Naive thymus-derived CD4-positive, alpha-beta T cell (primary cell): ENCODE measurements around the gene STK31. TPM values are rescaled to one million over a fixed set of nuclear protein-coding genes. Genes with fewer than 3 reads are reported as not detected.

Experiments
- ATAC-seq: fragments of 150-1000 bp; cut with Tn5 transposase; 2 replicates; pipeline ENCODE4 v1.10.0; 2021; ENCODE audit warnings: mild to moderate bottlenecking, moderate library complexity
- CTCF ChIA-PET: fragments of 350-600 bp; sonication (Branson Sonifier 250); formaldehyde crosslinking; loops from one replicate; lab custom pipeline; 2021; ENCODE audit warnings: antibody characterized with exemption; lab: Charles Lee
- POLR2A ChIA-PET: fragments of 350-600 bp; sonication (Branson Sonifier 250); formaldehyde crosslinking; loops from one replicate; lab custom pipeline; 2021; ENCODE audit warnings: antibody characterized with exemption, inconsistent platforms; lab: Charles Lee
- DNase-seq, 9 donors: peaks; one replicate each; pipeline versions ENCODE4 v3.0.0 to v3.0.0-alpha.2; 2020 to 2022; ENCODE audit warnings: mixed read lengths in 1 of 9
- H3K27ac ChIP-seq: one replicate; pipeline ENCODE4 v1.7.0; 2013; ENCODE audit warnings: mild to moderate bottlenecking, low read depth, low read length, moderate library complexity
- H3K27me3 ChIP-seq, 2 donors: one replicate each; pipeline ENCODE4 v1.7.0; 2013; ENCODE audit warnings: low read length in 2 of 2, mild to moderate bottlenecking in 2 of 2, moderate library complexity in 2 of 2; ENCODE audit not compliant: control insufficient read depth in 2 of 2, insufficient read depth in 2 of 2
- H3K36me3 ChIP-seq, 3 experiments: 1 replicate in 2 of 3; 2 replicates in 1 of 3; pipeline ENCODE4 v1.7.0; 2013; ENCODE audit warnings: low read length in 3 of 3, mild to moderate bottlenecking in 3 of 3, moderate library complexity in 1 of 3; ENCODE audit not compliant: insufficient read depth in 3 of 3, control insufficient read depth in 2 of 3
- H3K4me1 ChIP-seq, 2 donors: one replicate each; pipeline ENCODE4 v1.7.0; 2013; ENCODE audit warnings: low read length in 2 of 2, mild to moderate bottlenecking in 2 of 2, moderate library complexity in 1 of 2; ENCODE audit not compliant: control insufficient read depth in 2 of 2, insufficient read depth in 2 of 2
- H3K4me3 ChIP-seq: 2 replicates; pipeline ENCODE4 v1.7.0; 2013; ENCODE audit warnings: mild to moderate bottlenecking, low read length
- H3K9me3 ChIP-seq, 3 experiments: 1 replicate in 2 of 3; 2 replicates in 1 of 3; pipeline ENCODE4 v1.7.0; 2013; ENCODE audit warnings: low read length in 3 of 3; ENCODE audit not compliant: control insufficient read depth in 2 of 3
- H3K27ac Mint-ChIP-seq, 9 donors: one replicate each; pipeline ENCODE4 v1.8.0; 2020 to 2022; ENCODE audit warnings: mixed read lengths in 9 of 9, mild to moderate bottlenecking in 8 of 9, moderate library complexity in 5 of 9, inconsistent platforms in 2 of 9
- H3K27me3 Mint-ChIP-seq, 5 donors: one replicate each; pipeline ENCODE4 v1.8.0; 2021 to 2022; ENCODE audit warnings: mixed read lengths in 5 of 5, mild to moderate bottlenecking in 1 of 5
- H3K36me3 Mint-ChIP-seq, 5 donors: one replicate each; pipeline ENCODE4 v1.8.0; 2020 to 2022; ENCODE audit warnings: mixed read lengths in 5 of 5, mild to moderate bottlenecking in 3 of 5, inconsistent platforms in 1 of 5
- H3K4me1 Mint-ChIP-seq, 7 donors: one replicate each; pipeline ENCODE4 v1.8.0; 2020 to 2022; ENCODE audit warnings: mixed read lengths in 7 of 7, mild to moderate bottlenecking in 3 of 7, inconsistent platforms in 1 of 7
- H3K4me3 Mint-ChIP-seq, 10 donors: one replicate each; pipeline ENCODE4 v1.8.0; 2020 to 2022; ENCODE audit warnings: mild to moderate bottlenecking in 10 of 10, mixed read lengths in 10 of 10, moderate library complexity in 6 of 10, inconsistent platforms in 2 of 10
- H3K9me3 Mint-ChIP-seq, 11 donors: one replicate each; pipeline ENCODE4 v1.8.0; 2020 to 2022; ENCODE audit warnings: mixed read lengths in 11 of 11, mild to moderate bottlenecking in 4 of 11, inconsistent platforms in 1 of 11, moderate library complexity in 1 of 11
- intact Hi-C, 2 donors: fragments of 100-400 bp; cut with micrococcal nuclease; formaldehyde crosslinking; loops; one replicate each; pipeline ENCODE4 v1.15.1; 2023
- polyA plus RNA-seq, 2 donors: library from polyadenylated mRNA; unstranded; fragments of 300-500 nt; fragmentation: Illumina TruSeq; gene quantifications; one replicate each; pipeline ENCODE4 v1.2.3, GENCODE V29; 2021
- total RNA-seq, 6 experiments: library from RNA in 5 of 6; stranded (reverse) in 5 of 6; gene quantifications; 1 replicate in 5 of 6; 2 replicates in 1 of 6; pipeline ENCODE4 v1.2.3 and lab custom pipeline; 2021 to 2026

The STK31 gene, protein sequence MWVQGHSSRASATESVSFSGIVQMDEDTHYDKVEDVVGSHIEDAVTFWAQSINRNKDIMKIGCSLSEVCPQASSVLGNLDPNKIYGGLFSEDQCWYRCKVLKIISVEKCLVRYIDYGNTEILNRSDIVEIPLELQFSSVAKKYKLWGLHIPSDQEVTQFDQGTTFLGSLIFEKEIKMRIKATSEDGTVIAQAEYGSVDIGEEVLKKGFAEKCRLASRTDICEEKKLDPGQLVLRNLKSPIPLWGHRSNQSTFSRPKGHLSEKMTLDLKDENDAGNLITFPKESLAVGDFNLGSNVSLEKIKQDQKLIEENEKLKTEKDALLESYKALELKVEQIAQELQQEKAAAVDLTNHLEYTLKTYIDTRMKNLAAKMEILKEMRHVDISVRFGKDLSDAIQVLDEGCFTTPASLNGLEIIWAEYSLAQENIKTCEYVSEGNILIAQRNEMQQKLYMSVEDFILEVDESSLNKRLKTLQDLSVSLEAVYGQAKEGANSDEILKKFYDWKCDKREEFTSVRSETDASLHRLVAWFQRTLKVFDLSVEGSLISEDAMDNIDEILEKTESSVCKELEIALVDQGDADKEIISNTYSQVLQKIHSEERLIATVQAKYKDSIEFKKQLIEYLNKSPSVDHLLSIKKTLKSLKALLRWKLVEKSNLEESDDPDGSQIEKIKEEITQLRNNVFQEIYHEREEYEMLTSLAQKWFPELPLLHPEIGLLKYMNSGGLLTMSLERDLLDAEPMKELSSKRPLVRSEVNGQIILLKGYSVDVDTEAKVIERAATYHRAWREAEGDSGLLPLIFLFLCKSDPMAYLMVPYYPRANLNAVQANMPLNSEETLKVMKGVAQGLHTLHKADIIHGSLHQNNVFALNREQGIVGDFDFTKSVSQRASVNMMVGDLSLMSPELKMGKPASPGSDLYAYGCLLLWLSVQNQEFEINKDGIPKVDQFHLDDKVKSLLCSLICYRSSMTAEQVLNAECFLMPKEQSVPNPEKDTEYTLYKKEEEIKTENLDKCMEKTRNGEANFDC
- total RNA-seq (1 to 10 TPM in 1 of 5 experiments, under 1 TPM in 4; 0.31 to 1.6 (median 0.76) TPM), polyA plus RNA-seq (under 1 TPM in 1 of 2 donors, not detected in 1; 0.08 TPM), total RNA-seq (lab: John Stamatoyannopoulos, UW) (0.40 reads per million)

DNA sequence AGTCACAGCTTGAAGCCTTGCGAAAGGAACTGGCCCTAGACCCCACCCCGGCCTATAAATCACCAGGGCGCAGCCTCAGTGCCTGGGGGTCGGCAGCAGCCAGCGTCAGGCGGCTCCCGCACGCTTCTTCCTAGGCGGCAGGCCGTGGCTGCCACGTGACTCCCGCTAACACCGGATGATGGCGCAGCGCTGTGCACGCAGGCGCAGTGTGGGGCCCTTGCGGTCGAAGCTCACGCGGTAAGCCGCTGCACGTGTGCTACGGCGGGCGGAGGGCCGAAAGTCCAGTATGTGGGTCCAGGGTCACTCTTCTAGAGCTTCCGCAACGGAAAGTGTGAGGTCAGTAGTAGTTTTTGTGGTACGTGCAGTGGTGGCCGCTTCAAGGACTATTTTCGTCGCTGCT is at the start of gene STK31:
STK31 (plus strand) TSS at position 220 of the 400 bp plus-strand sequence; CDS start at position 287, 67 bp downstream.
- intact Hi-C loops = loop anchor here (5.0 kb wide), 2 partner anchors 278 to 877 kb away; no protein-coding TSS in a partner anchor
- Mint-ChIP-seq H3K4me3 (no peak within 1 kb of the TSS), H3K4me1 (peaks cover 0 to 2% (median 0%) of the 10 kb centered on the region in 7 donors), H3K27me3 (peaks cover 0 to 4% (median 0%) of the 10 kb centered on the region in 5 donors), H3K36me3 (peaks cover 0 to 16% (median 12%) of the 10 kb centered on the region in 5 donors), H3K9me3 (peaks cover 0 to 14% (median 9%) of the 10 kb centered on the region in 11 donors), H3K27ac (no peak within 1 kb of the TSS)
- Histone ChIP-seq H3K4me3 (no peak within 1 kb of the TSS), H3K27me3 (no peaks in the 10 kb centered on the region), H3K4me1 (no peaks in the 10 kb centered on the region), H3K27ac (no peak within 1 kb of the TSS), H3K36me3 (peaks cover 0 to 6% (median 0%) of the 10 kb centered on the region in 3 experiments), H3K9me3 (peaks cover 0 to 7% (median 5%) of the 10 kb centered on the region in 3 experiments)
- DNase-seq = no peak
- POLR2A ChIA-PET = no interaction called here
- no peak for ATAC-seq
- CTCF ChIA-PET = interaction anchor here (1.4 to 2.0 kb wide), 5 partner anchors 10 to 170 kb away, joined by 4 to 10 read pairs (median 6); partner anchors contain the start of gene FAM221A

DNA sequence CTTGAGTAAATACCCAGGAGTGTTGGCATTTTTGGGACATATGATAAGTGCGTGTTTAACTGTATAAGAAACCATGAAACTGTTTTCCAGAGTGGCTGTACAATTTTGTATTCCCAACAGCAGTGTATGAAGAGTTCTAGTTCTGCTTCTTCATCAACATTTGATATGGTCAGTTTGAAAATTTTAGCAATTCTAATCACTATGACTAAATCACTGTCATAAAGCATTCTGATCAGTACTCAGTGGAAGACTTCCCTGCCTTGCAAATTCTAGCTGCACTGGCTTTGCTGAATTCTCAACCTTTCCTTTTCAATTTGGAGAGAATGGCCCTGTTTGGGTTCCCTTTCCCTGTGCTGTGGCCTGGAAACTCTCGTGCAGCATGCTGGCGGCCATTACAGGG is 48.6 kb upstream of the STK31 start:
- Mint-ChIP-seq H3K36me3 (peaks cover 0 to 12% (median 9%) of the 10 kb centered on the region in 5 donors), H3K27ac (no peak overlapping the region), H3K27me3 (no peaks in the 10 kb centered on the region), H3K9me3 (peaks cover 0 to 38% (median 12%) of the 10 kb centered on the region in 11 donors), H3K4me1 (no peaks in the 10 kb centered on the region), H3K4me3 (no peak overlapping the region)
- no peak for ATAC-seq
- H3K4me1 ChIP-seq = no peaks in the 10 kb centered on the region
- ChIA-PET POLR2A (no interaction called here), CTCF (no interaction called here)
- no peaks in the 10 kb centered on the region for H3K36me3 ChIP-seq
- no peaks in the 10 kb centered on the region for H3K27me3 ChIP-seq
- intact Hi-C loops = no loop called here
- no peak overlapping the region for H3K4me3 ChIP-seq
- H3K27ac ChIP-seq = no peak overlapping the region
- peaks cover 0 to 5% (median 0%) of the 10 kb centered on the region in 3 experiments for H3K9me3 ChIP-seq
- DNase-seq = no peak

DNA sequence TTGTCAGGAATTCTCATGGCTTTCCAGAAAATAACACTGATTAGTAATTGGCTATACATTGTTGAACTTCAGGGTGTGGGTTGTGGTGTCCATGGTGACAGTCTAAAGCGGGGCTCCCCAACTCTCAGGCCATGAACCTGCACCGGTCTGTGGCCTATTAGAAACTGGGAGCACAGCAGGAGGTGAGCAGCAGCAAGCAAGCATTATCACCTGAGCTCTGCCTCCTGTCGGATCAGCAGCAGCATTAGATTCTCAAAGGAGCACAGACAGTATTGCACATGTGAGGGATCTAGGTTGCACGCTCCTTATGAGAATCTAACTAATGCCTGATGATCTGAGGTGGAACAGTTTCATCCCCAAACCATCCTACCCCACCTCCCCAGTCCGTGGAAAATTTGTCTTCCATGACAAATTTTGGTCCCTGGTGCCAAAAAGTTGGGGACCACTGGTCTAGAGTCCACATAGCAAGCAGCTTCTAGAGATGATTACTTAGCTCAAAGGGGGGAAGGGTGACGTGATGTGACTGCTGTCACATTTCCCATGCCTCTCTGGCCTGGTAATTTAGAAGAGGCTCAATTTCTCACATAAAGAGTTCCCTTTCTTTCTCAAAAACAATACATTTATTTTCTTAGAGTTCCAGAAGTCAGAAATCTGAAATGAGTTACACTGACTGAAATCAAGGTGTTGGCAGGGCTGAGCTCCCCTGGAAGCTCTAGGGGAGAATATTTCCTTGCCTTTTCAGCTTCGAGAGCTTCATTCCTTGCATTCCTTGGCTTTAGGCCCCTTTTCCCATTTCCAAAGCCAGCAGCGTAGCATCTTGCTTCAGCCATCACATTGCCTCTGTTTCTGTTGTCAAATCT is 47.7 kb upstream of the STK31 start:
- ChIA-PET CTCF (no interaction called here), POLR2A (no interaction called here)
- no peaks in the 10 kb centered on the region for H3K4me1 Mint-ChIP-seq

DNA sequence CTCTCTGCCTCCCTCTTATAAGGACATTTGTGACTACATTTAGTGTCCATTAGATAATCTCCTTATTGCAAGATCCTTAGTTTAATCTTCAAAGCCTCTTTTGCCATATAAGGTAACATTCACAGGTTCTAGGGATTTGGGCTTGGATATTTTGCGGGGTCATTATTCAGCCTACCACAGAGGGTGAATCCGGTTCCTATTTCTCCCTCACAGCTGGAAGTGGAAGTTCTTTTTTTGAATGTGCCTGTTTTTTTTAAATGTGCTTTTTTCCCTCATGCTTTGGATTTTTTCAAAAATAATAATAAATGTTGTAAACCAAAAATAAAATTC is 47.1 kb upstream of the STK31 start:
- ChIA-PET POLR2A (no interaction called here), CTCF (no interaction called here)
- Histone ChIP-seq H3K4me1 (no peaks in the 10 kb centered on the region), H3K36me3 (no peaks in the 10 kb centered on the region), H3K4me3 (no peak overlapping the region), H3K9me3 (peaks cover 0 to 5% (median 0%) of the 10 kb centered on the region in 3 experiments), H3K27ac (no peak overlapping the region), H3K27me3 (no peaks in the 10 kb centered on the region)
- peaks cover 0 to 23% (median 6%) of the 10 kb centered on the region in 11 donors for H3K9me3 Mint-ChIP-seq
- no peak for DNase-seq
- H3K4me1 Mint-ChIP-seq = no peaks in the 10 kb centered on the region
- no peak for ATAC-seq
- no peak overlapping the region for H3K27ac Mint-ChIP-seq
- H3K36me3 Mint-ChIP-seq = peaks cover 0 to 5% (median 0%) of the 10 kb centered on the region in 5 donors
- peaks cover 0 to 4% (median 0%) of the 10 kb centered on the region in 5 donors for H3K27me3 Mint-ChIP-seq
- H3K4me3 Mint-ChIP-seq = no peak overlapping the region
- intact Hi-C loops = no loop called here

More for the DNA sequence above, 47.7 kb upstream of the STK31 start:
- no peak for ATAC-seq
- Histone ChIP-seq H3K27ac (no peak overlapping the region), H3K4me1 (no peaks in the 10 kb centered on the region), H3K27me3 (no peaks in the 10 kb centered on the region), H3K9me3 (peaks cover 0 to 5% (median 0%) of the 10 kb centered on the region in 3 experiments), H3K36me3 (no peaks in the 10 kb centered on the region), H3K4me3 (no peak overlapping the region)
- H3K27me3 Mint-ChIP-seq = peaks cover 0 to 4% (median 0%) of the 10 kb centered on the region in 5 donors
- DNase-seq = no peak
- intact Hi-C loops = no loop called here
- H3K27ac Mint-ChIP-seq = no peak overlapping the region
- peaks cover 0 to 6% (median 0%) of the 10 kb centered on the region in 5 donors for H3K36me3 Mint-ChIP-seq
- H3K9me3 Mint-ChIP-seq = peaks cover 0 to 29% (median 6%) of the 10 kb centered on the region in 11 donors
- H3K4me3 Mint-ChIP-seq = no peak overlapping the region

DNA sequence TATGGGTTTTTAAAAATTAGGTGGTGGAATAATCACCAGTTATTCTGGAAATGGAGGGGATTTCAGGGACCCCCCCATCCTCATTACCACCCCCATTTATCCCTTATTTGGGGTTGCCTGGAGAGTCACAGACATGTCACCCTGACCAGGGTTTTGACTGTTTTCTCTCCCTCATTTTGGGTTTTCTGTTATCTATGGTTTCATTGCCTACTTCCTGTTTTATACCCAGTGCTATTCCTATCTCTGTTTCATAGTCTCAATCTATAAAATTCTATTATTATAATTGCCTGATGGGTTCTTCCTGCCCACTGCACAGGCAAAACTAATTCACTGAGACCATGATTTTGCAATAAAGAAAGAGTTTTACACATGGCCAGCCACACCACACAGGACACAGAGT is 45.9 kb upstream of the STK31 start:
- ChIA-PET POLR2A (no interaction called here), CTCF (no interaction called here)
- Mint-ChIP-seq H3K4me1 (no peaks in the 10 kb centered on the region), H3K36me3 (no peaks in the 10 kb centered on the region), H3K9me3 (peaks cover 0 to 13% (median 3%) of the 10 kb centered on the region in 11 donors), H3K27me3 (peaks cover 0 to 4% (median 0%) of the 10 kb centered on the region in 5 donors), H3K27ac (no peak overlapping the region), H3K4me3 (no peak overlapping the region)
- H3K27ac ChIP-seq = no peak overlapping the region
- ATAC-seq = no peak
- H3K4me3 ChIP-seq = no peak overlapping the region
- no peaks in the 10 kb centered on the region for H3K27me3 ChIP-seq
- H3K36me3 ChIP-seq = no peaks in the 10 kb centered on the region
- no peaks in the 10 kb centered on the region for H3K9me3 ChIP-seq
- intact Hi-C loops = no loop called here
- no peaks in the 10 kb centered on the region for H3K4me1 ChIP-seq
- no peak for DNase-seq
